SK-MEL-5 (cell line): ENCODE results near the gene ADAMTSL1. TPM values are rescaled to one million over a fixed set of nuclear protein-coding genes. Genes with fewer than 3 reads are reported as not detected.

Experiments
- DNase-seq: peaks from one replicate; pipeline ENCODE4 v3.0.0-alpha.2; 2016; ENCODE audit warnings: low read depth, low spot score
- in situ Hi-C: cut with HindIII; loops from 2 replicates; pipeline ENCODE4 v1.10.0; 2016; ENCODE audit warnings: low sequenced_read_pairs, high pct_unique_total_duplicates, low pct_unique_long_range_greater_than_20kb
- total RNA-seq: library from RNA; depleted of rRNA; stranded (reverse); fragments of >200 nt; shearing (Covaris generic); gene quantifications from 2 replicates; pipeline ENCODE4 v1.2.3, GENCODE V29; 2014

Gene ADAMTSL1
- total RNA-seq, 1 experiment from 2014 or later = not detected

DNA sequence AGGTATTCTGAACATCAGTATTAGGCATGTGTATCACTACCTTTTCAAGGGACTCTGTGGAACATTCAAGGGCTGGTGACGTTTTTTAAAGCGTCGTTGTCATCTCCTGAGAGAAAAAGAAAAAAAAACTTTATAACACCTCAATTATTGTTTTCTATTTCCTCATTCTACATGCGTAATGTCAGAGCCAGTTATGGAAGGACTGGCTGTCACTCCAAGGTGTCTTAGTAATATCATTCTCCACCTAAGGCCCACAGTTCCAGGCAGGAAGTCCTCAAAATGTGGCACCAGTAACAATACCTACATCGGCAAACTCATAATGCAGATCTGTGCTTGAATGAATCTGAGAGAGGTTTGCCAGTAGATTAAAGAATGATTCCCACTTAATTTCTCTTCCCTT, 348.9 kb downstream of the ADAMTSL1 start:
- in situ Hi-C loops = no loop called here
- DNase-seq = no peak

- in situ Hi-C loops = no loop called here
- DNase-seq = peak; percentile 21
These were observed 350.2 kb downstream of the ADAMTSL1 start for GRCh38 chr9:18824095-18824666.

DNA sequence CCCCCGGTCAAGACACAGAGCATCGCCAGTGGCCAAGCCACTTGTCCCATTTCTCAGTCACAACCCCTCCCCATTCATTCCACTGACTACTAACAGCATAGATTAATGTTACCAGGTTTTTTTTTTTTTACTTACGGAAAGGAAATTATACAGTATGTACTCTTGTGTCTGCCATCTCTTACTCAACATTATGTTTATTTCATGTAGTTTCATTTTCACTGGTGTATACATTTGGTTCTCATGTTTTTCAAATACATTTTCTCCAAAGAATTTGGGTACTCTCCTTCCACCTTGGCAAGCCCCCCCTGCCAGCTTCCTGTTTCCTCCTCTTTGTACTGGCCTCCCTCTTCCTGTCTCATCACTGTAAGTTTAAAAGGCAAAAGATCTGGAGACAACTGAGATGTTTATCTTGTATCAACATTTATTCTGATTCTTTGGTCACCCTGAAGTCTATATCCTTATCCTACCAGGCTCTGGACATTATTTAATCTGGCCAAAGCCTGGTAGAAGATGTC, 351.8 kb downstream of the ADAMTSL1 start:
- DNase-seq = no peak
- in situ Hi-C loops = no loop called here

GRCh38 chr9:18826248-18826647, 352.3 kb downstream of the ADAMTSL1 start:
- in situ Hi-C loops = no loop called here

DNA sequence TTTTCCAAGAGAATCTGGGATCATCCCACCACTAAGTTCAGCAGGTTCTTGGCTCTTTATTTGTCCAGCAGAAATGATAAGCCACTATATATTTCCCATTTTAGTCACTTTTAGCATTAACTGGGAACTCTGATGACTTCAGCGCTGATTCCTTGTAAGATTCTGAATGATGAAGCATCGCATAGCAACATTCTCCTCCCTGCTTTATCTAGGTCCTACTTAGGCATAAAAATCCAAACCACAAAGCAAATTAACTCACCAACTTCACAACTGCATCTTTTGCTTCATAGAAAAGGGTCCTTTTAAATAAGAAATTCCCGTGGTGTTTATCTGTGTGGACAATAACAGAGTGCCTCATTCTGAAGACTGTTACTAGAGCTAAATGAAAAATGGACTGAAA, 355.1 kb downstream of the ADAMTSL1 start:
- in situ Hi-C loops = no loop called here

More at GRCh38 chr9:18826248-18826647, 352.3 kb downstream of the ADAMTSL1 start:
- DNase-seq = no peak

GRCh38 chr9:18829873-18830272, 355.9 kb downstream of the ADAMTSL1 start:
- in situ Hi-C loops = no loop called here
- no peak for DNase-seq

More for the DNA sequence above, 355.1 kb downstream of the ADAMTSL1 start:
- no peak for DNase-seq

DNA sequence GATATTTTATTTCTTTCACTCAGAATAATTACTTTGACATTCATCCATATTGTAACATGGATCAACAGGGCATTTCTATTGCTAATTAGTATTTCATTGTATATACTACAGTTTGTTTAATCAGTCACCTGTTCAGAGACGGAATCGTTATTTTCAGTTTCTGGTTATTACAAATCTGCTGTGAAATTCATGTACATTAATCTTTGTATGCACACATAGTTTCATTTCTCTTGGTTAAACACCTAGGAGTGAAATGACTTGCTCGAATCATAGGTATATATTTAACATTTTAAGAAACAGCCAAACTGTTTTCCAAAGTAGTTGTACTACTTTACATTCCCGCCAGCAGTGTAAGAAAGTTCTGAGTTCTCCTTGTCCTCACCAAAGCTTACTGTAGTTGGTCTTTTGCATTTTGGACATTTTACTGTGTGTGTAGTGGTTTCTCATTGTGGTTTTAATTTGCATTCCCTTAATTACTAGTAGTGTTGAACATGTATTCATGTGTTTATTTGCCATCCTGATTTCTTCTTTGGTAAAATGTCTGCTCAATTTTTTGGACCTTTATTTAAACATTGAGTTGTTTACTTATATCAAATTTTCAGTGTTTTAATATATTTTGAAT, 360.9 kb downstream of the ADAMTSL1 start:
- in situ Hi-C loops = no loop called here
- no peak for DNase-seq

DNA sequence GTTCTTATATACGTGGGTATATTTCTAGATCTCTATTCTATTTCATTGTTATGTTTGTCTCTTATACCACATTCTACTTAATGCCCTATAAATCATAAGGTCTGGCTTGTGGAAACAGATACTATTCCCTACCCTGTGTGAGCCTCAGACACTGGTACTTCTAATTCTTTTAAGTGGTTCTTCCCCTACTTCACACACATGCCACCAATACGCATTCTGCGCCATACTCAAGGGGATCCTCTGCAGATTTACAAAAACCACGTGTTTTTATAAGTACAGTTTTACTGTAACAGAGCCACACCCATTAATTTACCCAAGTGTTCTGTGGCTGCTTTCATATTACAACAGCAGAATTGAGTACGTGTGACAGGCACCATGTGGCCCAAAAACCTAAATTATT, 363.4 kb downstream of the ADAMTSL1 start:
- in situ Hi-C loops = no loop called here
- DNase-seq = no peak

GRCh38 chr9:18847576-18848275, 373.8 kb downstream of the ADAMTSL1 start:
- DNase-seq = no peak
- in situ Hi-C loops = no loop called here

DNA sequence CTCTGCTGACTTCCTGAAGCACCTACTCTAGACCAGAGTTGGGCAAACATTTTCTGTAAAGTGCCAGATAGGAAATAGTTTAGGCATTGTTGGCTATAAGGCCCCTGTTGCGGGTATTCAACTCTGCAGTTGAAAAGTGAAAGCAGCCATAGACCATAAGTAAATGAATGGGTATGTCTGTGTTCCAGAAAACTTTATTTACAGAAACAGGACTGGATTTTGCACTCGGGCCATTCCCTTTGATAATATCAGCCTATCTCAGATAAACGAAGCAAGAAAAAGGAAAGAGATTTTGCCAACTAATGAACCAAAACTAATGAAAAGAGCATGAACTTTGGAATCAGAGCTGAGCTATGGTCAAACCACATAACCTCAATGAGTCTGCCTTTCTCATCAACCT, 374.7 kb downstream of the ADAMTSL1 start:
- in situ Hi-C loops = no loop called here
- no peak for DNase-seq

GRCh38 chr9:18849270-18849669, 375.3 kb downstream of the ADAMTSL1 start:
- DNase-seq = no peak
- in situ Hi-C loops = no loop called here

- DNase-seq = no peak
- in situ Hi-C loops = no loop called here
These were observed 376.1 kb downstream of the ADAMTSL1 start for GRCh38 chr9:18849890-18850677.

- in situ Hi-C loops = no loop called here
- DNase-seq = no peak
These were observed 377.3 kb downstream of the ADAMTSL1 start for GRCh38 chr9:18851069-18851795.

DNA sequence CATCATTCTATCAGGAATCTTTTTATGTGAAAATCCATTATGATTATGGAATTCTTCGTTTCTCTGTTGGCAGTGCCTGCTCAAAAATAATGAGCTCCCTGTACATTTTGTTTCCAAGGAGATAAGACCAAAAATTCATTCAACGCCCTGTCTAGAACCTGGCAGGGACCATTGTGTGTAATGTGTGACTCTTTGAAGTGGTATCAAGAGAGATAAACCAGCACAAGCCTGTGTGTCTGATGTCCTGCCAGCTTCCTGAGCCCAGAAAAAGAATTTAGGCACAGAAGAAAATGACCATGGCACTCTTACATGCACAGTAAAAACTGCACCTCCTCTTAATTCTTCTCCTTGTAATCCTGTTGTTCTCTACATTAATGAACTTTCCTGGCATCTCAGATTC, 381.7 kb downstream of the ADAMTSL1 start:
- DNase-seq = no peak
- in situ Hi-C loops = no loop called here

- DNase-seq = no peak
- in situ Hi-C loops = no loop called here
These were observed 383.4 kb downstream of the ADAMTSL1 start for GRCh38 chr9:18857334-18857733.

DNA sequence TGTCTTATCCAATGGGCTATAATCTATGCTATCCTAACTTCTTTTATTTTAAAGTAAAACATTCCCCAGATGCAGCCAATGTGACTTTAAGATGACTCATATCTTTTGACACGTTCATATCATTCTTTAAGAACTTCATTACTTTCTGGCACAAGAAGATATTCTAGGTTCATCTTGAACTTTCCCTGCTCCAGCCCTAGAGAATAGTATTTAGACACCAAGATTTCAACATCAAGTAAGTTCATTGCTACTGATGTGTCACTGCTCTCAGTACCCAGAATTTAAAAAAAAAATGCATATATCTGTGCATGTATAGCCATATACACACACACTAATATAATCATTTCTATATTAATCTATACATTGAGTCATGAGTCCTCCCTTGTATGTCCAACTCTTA, 383.8 kb downstream of the ADAMTSL1 start:
- in situ Hi-C loops = no loop called here

More for the DNA sequence above, 383.8 kb downstream of the ADAMTSL1 start:
- no peak for DNase-seq
